Mononuclear cell (primary cell): ENCODE measurements around the gene EYS. TPM values are rescaled to one million over a fixed set of nuclear protein-coding genes. Genes with fewer than 3 reads are reported as not detected.

Experiments
- H3K27me3 ChIP-seq: 2 replicates; pipeline ENCODE4 v1.6.0; 2011; ENCODE audit warnings: low read length, control low read depth; ENCODE audit not compliant: insufficient read depth
- H3K4me1 ChIP-seq: 2 replicates; pipeline ENCODE4 v1.5.1; 2011; ENCODE audit warnings: mild to moderate bottlenecking, low read length, control low read depth; ENCODE audit not compliant: insufficient read depth
- H3K4me3 ChIP-seq: 2 replicates; pipeline ENCODE4 v1.5.1; 2011; ENCODE audit warnings: mild to moderate bottlenecking, low read length, moderate library complexity
- H3K9me3 ChIP-seq: 2 replicates; pipeline ENCODE4 v1.5.1; 2011; ENCODE audit warnings: low read depth, mild to moderate bottlenecking, control low read depth, low read length
- total RNA-seq: library from RNA; depleted of rRNA; stranded (reverse); fragments of >200 nt; gene quantifications from one replicate; pipeline ENCODE4 v1.2.3, GENCODE V29; 2012

Gene EYS
- total RNA-seq, 1 donor, result under 0.01 TPM

- Histone ChIP-seq H3K4me3 (no peak overlapping the region), H3K9me3 (no peaks in the 10 kb centered on the region), H3K4me1 (no peaks in the 10 kb centered on the region), H3K27me3 (no peaks in the 10 kb centered on the region)
Observed at GRCh38 chr6:64415926-64416325, 1291.1 kb downstream of the EYS start.

- H3K9me3 ChIP-seq, result no peaks in the 10 kb centered on the region
- H3K4me3 ChIP-seq, result no peak overlapping the region
- no peaks in the 10 kb centered on the region for H3K27me3 ChIP-seq
Observed at GRCh38 chr6:64411226-64411625, 1295.8 kb downstream of the EYS start.

GRCh38 chr6:64409948-64410347 is 1297.1 kb downstream of the EYS start:
- no peaks in the 10 kb centered on the region for H3K4me1 ChIP-seq
- no peaks in the 10 kb centered on the region for H3K27me3 ChIP-seq
- no peak overlapping the region for H3K4me3 ChIP-seq
- no peaks in the 10 kb centered on the region for H3K9me3 ChIP-seq

More at GRCh38 chr6:64411226-64411625, 1295.8 kb downstream of the EYS start:
- no peaks in the 10 kb centered on the region for H3K4me1 ChIP-seq

GRCh38 chr6:64404396-64404795 is 1302.6 kb downstream of the EYS start:
- Histone ChIP-seq H3K4me3 (no peak overlapping the region), H3K27me3 (no peaks in the 10 kb centered on the region), H3K9me3 (peaks cover 14% of the 10 kb centered on the region), H3K4me1 (no peaks in the 10 kb centered on the region)

- no peaks in the 10 kb centered on the region for H3K9me3 ChIP-seq
- H3K4me1 ChIP-seq, result no peaks in the 10 kb centered on the region
- H3K27me3 ChIP-seq, result no peaks in the 10 kb centered on the region
- H3K4me3 ChIP-seq, result no peak overlapping the region
Observed at GRCh38 chr6:64383277-64383676, 1323.7 kb downstream of the EYS start.

- H3K4me3 ChIP-seq, result no peak overlapping the region
- no peaks in the 10 kb centered on the region for H3K4me1 ChIP-seq
- H3K9me3 ChIP-seq, result peaks cover 10% of the 10 kb centered on the region
- no peaks in the 10 kb centered on the region for H3K27me3 ChIP-seq
Observed at GRCh38 chr6:64376394-64376793, 1330.6 kb downstream of the EYS start.

- Histone ChIP-seq H3K4me3 (no peak overlapping the region), H3K9me3 (no peaks in the 10 kb centered on the region), H3K27me3 (no peaks in the 10 kb centered on the region), H3K4me1 (no peaks in the 10 kb centered on the region)
Observed at GRCh38 chr6:64357430-64357829, 1349.6 kb downstream of the EYS start.

- no peaks in the 10 kb centered on the region for H3K9me3 ChIP-seq
- no peaks in the 10 kb centered on the region for H3K4me1 ChIP-seq
- no peak overlapping the region for H3K4me3 ChIP-seq
- no peaks in the 10 kb centered on the region for H3K27me3 ChIP-seq
Observed at GRCh38 chr6:64347411-64347810, 1359.6 kb downstream of the EYS start.

- no peaks in the 10 kb centered on the region for H3K9me3 ChIP-seq
- H3K27me3 ChIP-seq, result no peaks in the 10 kb centered on the region
- H3K4me3 ChIP-seq, result no peak overlapping the region
- H3K4me1 ChIP-seq, result no peaks in the 10 kb centered on the region
Observed at GRCh38 chr6:64335195-64335594, 1371.8 kb downstream of the EYS start.

- Histone ChIP-seq H3K27me3 (no peaks in the 10 kb centered on the region), H3K4me3 (no peak overlapping the region), H3K9me3 (no peaks in the 10 kb centered on the region), H3K4me1 (no peaks in the 10 kb centered on the region)
Observed at GRCh38 chr6:64334636-64335035, 1372.4 kb downstream of the EYS start.

- no peaks in the 10 kb centered on the region for H3K27me3 ChIP-seq
Observed at GRCh38 chr6:64330694-64331307, 1376.2 kb downstream of the EYS start.

GRCh38 chr6:64326939-64327338 is 1380.1 kb downstream of the EYS start:
- Histone ChIP-seq H3K4me3 (no peak overlapping the region), H3K9me3 (no peaks in the 10 kb centered on the region), H3K4me1 (no peaks in the 10 kb centered on the region), H3K27me3 (no peaks in the 10 kb centered on the region)

More at GRCh38 chr6:64330694-64331307, 1376.2 kb downstream of the EYS start:
- Histone ChIP-seq H3K9me3 (no peaks in the 10 kb centered on the region), H3K4me3 (no peak overlapping the region), H3K4me1 (no peaks in the 10 kb centered on the region)

- Histone ChIP-seq H3K27me3 (no peaks in the 10 kb centered on the region), H3K4me3 (no peak overlapping the region), H3K4me1 (no peaks in the 10 kb centered on the region), H3K9me3 (no peaks in the 10 kb centered on the region)
Observed at GRCh38 chr6:64325093-64325492, 1381.9 kb downstream of the EYS start.

GRCh38 chr6:64310214-64310613 is 1396.8 kb downstream of the EYS start:
- no peaks in the 10 kb centered on the region for H3K27me3 ChIP-seq
- H3K4me1 ChIP-seq, result no peaks in the 10 kb centered on the region
- H3K4me3 ChIP-seq, result no peak overlapping the region
- H3K9me3 ChIP-seq, result no peaks in the 10 kb centered on the region

- Histone ChIP-seq H3K4me1 (no peaks in the 10 kb centered on the region), H3K27me3 (no peaks in the 10 kb centered on the region), H3K4me3 (no peak overlapping the region), H3K9me3 (no peaks in the 10 kb centered on the region)
Observed at GRCh38 chr6:64301307-64302236, 1405.5 kb downstream of the EYS start.
